ENCODE results near the gene PRIMA1. TPM values are rescaled to one million over a fixed set of nuclear protein-coding genes. Genes with fewer than 3 reads are reported as not detected.
"Not testable (repeated sequence)": the region's sequence is repeated elsewhere in the genome, so short reads cannot be mapped to it uniquely, and the experiment has no call there.

Gene PRIMA1, protein sequence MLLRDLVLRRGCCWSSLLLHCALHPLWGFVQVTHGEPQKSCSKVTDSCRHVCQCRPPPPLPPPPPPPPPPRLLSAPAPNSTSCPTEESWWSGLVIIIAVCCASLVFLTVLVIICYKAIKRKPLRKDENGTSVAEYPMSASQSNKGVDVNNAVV
- not detected in 2 replicates for total RNA-seq

DNA sequence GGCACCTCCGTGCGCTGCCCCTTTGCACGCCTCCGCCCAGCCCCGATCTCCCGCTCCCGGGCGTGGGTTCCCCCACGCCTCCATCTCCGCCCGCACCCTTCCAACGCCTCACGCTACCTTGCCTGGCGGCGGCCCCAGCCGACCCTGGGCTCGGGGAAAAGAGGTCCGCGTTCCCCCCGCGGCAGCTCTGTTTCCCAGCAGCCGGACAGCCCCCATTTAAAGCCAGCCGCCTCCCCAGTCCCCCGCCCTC lies at the start of gene PRIMA1:
TSS of gene PRIMA1 (minus strand) at position 193 of the 250 bp plus-strand sequence. CDS start 767 bp downstream, outside the sequence.
- no peak for DNase-seq (ENCODE audit: low read depth, low spot score)

DNA sequence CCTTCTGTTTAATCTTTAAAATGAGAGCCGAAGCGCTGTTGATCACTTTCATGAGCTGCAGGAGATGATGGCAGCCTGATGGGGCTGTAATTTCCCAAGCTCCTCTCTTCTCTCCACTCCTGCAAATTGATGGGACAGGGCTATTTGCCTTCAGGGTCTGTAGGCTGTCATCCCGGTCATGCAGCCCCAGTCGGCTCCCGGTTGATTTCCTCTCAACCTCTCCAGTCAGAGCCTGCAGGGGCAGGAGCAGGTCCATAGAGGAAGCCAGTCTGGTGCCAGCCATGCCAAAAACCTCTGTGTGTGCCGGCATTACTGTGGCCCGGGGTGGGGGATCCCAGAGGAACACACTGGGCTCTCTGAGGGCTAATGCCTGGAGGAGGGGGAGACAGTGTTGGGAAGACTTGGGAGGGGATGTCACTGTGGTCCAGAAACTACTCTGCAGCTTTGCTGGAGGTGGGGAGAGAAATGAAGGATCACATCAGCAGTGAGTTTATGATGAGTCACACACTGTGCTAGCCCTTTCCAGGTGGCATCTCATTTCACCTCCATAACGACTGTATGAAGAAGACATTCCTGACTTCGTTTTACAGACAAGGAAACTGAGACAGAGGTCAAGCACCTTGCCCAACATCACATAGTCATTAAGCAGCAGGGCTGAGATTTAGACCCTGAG lies 46.5 kb upstream of the PRIMA1 start:
- DNase-seq (ENCODE audit: low read depth, low spot score), result no peak

DNA sequence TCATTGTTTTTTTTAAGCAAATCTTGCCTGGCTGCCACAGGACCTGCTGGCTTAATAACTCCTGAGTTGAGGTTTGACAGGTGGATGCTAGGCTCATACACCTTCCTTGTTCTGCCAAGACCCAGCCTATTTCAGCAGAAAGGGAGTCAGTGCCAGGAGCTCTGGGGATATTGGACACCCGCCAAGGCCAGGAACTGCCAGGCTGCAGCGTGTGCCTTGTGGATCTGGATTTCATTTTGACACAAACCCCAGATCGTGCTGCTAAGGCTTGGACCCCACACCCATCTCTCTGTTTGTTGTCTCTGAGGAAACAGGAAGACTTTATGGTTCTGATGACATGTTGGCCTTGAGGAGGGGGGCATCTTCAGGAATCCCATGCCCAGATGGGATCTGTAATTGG lies 44.4 kb upstream of the PRIMA1 start:
- DNase-seq (ENCODE audit: low read depth, low spot score), result no peak

DNA sequence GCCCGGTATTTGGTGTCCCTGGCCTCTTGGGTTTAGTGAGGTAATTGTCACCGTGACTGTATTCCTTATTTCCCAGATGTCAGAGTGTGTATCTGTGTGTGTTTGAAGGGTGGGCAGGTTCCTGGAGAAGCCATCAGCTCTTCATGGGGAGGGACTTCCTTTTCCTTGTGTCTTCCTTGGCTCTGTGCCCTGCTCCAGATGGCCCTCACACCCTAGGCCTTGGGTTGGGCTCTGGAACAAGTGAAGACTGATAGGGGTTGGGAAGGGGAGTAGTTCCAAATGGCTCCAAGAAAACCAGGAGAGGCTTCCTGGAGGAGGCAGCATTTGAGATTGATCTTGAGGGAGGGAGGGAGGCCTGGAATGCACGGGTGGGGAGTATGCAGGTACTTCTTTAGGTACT lies 43.8 kb upstream of the PRIMA1 start:
- no peak for DNase-seq (ENCODE audit: low read depth, low spot score)

DNA sequence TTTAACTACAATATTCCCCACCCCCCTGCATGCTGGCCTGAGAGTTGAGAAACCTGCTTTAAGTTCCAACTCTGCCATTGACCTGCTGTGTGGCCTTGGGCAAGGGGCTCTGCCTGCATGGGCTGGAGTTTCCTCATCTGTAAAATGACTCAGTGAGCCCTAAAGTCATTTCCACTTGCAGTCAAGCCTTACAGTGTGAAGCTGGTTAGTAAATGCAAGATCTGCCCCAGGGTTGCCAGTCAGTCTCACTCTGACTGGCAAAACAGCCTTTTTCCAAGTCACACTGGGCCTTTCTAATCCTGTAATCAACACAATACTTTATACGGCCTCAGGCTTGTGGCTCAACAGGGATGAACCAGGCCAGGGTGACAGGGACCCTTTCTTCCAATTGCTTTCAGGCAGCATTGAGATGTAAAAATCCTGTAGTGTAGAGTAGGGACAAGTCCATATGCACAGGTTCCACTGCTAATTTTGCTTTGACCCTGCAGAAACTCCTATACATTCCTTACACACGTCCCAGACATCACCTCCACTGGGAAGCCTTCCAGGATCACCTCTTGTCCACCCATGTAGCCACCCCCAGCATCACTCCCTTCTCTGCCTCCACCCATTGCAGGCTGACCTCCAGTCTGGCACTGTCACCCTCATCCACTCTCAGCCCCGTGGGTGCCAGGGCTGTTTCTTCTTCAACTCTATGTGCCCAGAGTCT lies 42.6 kb upstream of the PRIMA1 start:
- no peak for DNase-seq (ENCODE audit: low read depth, low spot score)

DNA sequence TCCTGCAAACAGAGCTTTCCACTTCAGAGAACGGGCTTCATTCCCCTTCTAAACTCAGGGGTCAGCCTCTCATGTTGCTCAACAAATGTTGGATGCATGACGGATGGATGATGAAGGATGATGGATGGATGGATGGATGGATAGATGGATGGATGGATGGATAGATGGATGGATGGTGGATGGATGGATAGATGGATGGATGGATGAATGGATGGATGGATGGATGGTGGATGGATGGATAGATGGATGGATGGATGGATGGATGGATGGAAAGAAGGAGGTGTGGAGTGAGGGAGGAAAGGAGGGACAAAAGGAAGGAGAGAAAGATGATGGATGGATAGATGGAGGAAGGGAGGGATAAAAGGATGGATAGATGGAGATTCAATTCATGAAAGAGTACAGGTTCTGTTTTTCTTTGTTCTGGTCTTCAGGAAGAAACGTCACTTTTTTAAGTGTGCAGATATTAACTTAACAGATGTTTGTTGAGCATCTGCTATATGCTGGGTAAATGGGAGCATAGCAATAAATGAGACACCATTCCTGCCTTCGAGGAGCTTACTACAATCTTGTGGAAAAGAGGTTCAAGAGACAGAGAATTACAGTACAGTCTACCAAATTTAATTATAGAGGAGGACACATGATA lies 41.7 kb upstream of the PRIMA1 start:
- DNase-seq (ENCODE audit: low read depth, low spot score), result no peak

DNA sequence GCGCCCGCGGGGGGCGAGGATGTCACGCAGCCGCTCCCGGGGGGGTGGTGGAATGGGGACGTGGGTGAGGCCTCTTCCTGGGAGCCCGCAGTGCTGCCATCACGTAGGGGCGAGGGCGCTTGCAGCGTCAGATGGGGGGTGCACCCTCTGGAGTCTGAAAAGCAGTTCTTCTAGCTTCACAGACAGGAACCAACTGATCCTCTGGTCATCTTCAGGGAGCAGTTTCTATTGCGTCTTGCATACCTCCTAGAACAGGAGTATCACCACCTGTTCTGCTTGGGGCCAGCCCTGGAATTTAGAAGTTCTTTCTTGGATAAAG lies 36.9 kb upstream of the PRIMA1 start:
- DNase-seq (ENCODE audit: low read depth, low spot score), result no peak

DNA sequence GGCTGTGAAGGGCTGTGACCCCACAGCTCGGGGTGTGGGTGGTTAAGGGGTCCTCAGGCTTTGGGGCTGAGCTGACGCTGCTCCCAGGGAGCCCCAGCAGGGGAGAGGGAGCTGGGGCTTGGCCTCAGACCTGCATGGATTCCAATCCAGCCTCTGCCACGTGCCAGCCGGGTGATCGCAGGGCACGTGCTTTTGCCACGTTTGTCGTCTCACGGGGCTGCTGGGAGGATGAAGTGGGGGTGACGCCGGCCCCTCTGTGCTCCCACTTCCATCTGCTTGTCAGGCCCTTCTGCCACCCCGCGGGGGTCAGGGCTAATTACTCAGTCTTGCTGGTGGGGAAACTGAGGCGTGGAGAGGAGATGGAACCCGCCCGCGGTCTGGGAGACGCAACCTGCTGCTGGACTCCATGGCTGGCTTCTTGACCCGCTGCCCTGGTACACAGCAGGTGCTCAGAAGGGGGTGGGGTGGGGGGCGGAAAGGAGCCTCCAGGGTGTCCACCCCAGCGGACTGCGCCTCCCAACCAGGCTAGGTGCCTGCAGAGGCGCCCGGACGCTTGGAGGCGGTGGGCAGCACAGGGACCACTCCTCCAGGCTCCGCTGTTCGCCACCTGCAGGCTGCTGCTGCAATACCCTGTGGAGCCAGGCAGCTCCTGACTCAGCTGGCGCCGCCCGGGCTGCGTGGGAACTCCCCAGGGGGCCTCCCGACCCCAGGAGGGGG lies 36.4 kb upstream of the PRIMA1 start:
- DNase-seq (ENCODE audit: low read depth, low spot score), result no peak

DNA sequence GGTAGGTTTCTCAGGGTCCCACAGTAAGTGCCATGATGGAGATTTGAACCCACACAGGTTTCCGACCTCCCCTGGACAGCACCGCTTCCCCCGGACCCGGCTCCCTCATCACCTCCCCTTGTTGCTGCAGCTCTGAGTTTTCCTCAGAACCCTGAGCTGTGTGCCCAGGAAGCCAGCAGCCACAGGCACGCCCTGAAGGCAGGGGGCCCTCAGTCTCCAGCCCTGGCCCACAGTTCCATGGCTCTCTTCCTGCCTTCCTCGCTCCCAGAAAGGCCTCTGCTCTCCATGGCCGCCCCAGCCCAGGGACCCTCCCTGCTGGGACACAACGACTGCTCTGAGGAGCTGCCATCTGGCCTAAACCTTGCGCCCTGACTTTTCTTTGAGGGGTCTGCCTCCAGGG lies 35.8 kb upstream of the PRIMA1 start:
- DNase-seq (ENCODE audit: low read depth, low spot score), result no peak

DNA sequence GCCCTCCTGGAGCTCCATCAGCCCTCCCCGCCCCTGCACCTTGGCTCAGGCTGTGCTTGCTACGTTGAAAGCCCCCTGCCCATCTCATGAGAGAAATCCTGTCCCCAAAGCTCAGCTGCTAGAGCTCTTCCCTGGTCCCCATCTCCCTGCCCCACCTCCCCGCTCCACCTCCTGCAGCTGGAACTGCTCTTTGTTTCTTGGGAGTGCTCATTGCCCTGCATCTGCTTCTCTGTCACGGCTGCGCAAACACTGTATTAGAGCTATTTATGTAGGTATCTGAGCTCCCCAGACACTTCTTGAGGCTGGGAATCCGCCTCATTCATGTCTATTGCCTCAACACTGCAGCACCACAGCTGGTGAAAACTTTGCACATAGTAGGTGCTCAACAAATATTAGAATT lies 32.8 kb upstream of the PRIMA1 start:
- DNase-seq (ENCODE audit: low read depth, low spot score), result no peak

DNA sequence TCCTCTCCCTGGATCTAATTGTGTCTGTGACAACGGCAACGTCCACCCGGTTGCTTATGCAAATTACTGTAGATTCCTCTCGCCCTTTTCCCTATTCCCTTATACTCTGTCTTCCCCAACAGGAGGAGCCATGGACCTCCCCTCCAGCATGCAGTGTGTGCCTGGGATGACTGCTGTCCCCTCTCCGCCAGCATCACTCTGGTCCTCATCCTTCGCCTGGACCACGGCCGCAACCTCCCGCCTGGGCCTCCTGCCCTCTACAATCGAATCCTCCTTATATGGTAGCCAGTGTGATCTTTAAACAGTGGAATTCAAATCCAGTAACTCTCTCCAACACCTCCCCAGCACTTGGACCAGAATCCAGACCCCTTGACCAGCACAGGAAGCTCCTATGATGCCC lies 30.6 kb upstream of the PRIMA1 start:
- DNase-seq (ENCODE audit: low read depth, low spot score), result no peak

DNA sequence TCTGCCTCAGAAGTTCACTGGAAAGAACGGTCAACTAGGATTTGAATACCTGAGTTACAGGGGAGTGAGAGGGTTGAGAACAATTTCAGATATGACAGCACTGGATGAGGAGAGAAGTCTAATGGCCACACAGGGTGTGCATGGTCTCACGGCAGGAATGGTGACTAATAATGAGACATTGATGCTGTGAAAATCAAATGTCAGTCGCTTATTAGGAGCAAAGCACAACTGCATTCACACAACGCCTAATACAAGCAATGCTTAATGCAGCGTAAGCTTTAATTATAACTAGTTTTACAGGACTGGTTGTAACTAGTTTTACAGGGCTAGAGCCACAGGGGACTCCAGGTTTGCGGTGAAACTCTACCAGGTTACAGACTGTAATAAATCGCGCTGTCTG lies 23.4 kb upstream of the PRIMA1 start:
- no peak for DNase-seq (ENCODE audit: low read depth, low spot score)

DNA sequence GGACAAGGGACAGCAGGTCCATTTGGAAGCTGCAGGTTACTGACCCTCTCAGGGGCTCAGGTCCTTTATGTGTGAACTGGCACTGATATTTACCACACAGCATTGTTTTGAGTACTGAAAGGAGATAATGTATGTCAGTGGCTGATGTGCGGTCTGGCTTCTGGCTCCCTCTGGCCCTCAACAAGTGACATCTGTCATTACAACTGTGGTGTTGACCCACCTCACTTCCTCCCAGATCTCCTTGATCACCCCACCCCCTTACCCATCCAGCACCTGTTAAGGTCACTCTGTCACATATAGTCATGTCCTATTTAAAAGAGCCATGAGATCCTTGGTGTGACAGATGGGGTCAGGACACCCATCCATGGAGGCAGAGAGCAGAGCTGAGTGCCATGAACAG lies 22.7 kb upstream of the PRIMA1 start:
- DNase-seq (ENCODE audit: low read depth, low spot score), result no peak

DNA sequence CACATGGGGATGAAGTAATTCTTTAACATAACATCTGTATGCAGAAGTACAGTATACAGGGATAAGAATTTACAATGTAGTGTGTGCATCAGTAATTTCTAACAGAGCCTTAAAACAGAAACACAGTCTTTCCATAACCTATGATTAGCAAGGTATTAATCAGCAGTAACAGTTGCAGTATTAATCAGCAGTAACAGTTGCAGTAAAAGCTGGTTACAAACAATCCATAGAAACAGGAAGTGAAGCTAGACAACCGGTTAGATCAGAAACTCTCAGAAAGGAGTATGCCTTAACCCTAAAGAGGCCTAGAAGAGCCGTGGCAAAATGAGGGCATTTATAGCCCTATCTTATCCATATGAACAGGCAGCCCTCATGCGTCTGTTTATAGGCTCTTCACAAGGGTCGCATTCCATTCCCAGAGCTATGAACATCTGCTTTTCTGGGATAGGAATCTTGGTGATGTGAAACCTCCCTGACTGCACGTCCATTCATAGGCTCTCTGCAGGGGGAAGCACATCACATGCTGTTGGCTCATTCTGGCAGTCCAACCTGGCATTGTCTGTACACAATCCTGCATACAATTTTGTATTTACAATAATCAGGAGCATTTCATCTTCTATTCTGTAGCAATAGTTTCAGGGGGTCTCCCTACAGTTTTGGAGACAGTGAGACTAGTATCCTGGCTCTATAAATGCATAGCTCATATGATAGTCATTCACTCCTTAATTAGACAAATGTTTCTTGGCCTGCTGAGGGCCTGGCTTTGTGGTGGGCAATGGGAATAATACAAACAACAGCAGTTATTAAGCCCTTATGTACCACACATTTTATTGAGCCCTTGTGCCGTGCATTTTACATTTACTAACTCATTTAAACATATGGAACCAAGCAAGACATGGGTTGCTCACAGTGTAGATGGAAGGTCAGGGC lies 21.5 kb upstream of the PRIMA1 start:
- DNase-seq (ENCODE audit: low read depth, low spot score), result not testable (repeated sequence)

DNA sequence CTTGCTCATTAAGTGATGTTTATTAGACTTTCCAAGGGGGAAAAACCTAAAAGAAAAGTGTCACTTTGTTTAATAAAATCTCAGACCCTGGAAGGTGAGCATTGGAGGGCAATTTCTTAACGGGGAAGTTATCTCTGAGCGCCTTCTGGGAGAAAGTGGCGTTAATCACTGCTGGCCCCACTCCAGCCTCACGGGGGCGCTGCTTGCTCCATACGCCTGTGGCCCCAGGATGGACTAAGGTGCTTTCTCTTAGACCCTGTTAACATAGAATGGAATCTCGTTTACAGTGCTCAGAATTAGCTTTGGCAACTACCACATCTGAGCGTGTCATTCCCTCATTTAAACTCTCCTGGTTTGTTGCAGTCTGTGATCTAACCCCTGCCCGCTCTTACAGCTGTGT lies 16.4 kb upstream of the PRIMA1 start:
- no peak for DNase-seq (ENCODE audit: low read depth, low spot score)

DNA sequence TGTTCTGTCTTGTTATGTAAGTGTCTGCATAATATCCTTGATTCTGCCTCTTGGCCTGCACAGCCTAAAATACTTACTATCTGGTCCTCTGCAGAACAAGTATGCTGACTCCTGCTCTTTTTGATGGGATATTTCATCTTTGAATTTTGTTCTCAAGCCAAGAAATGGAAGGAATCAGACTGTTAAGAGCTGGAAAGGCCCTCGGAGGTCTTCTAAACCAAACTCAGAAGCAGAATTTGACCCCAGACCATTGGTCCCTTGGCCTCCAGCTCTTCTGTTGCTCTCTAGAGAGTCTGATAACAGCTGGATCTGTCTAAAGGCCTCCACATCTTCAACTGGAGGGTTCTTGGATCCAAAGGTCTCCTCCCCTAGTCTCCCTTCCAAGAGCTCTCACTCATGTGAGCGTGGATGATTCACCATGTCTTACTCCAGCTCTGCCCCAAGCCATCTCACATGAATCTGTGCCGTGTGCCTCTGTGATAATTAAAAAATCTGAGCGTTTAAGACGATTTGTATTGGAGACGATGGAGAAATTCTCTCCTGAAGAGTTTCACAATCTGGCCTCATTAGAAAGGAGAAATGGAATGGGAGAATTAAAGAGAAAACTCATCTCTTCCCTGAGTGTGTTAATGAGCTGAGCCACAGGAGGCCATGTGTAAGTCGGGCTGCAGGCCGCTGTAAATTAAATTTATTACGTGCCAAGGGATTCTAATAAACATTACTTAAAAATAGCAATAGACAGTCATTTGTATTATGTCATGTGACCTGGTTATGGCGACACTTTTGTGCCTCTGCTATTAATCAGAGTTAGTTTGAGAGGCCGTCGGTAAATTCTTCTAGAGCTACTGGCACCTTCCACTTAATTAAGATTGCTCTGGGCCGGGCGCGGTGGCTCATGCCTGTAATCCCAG lies 15.4 kb upstream of the PRIMA1 start:
- no peak for DNase-seq (ENCODE audit: low read depth, low spot score)

DNA sequence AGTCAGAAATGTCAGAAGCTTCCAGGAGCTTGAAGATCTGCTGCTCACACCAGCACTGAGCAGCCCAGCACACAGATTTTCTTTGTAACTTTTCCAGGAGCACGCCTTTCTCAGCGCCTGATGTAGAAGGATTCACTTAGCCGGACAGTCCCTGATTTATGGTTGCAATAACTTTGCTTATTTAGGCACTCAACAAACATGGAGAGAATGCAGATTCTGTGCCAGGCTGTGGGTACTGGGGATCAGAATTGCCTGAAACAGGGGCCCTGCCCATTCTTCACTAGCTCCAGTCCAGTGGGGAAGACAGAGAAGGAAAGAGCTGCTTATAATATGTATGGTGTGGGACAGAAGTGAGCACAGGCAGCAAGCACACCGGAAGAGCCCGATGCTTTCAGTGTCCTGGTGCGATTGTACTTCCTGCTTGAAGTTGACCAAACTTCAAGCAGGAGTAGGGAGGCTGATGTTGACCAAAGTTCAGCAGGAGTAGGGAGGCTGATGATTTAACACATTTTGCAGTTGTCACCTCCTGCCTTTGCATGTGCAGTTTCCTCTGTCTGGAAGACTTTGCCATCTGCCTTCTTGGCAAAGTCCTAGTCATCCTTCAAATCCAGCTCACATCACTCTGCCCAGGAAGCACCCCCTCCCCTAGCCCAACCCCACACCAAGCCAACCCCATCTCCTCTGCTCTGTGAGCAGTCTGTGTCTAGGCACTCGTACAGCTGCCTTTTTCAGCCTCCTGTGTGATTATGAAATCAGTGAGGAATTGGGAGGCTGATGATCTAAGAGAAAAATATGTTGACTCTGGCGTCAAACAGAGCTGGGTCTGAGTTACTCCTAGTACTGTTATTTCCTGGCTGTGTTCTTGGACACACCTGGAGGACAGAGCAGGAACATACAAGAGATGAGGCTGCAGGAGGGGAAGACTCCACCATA lies 12.0 kb upstream of the PRIMA1 start:
- no peak for DNase-seq (ENCODE audit: low read depth, low spot score)

DNA sequence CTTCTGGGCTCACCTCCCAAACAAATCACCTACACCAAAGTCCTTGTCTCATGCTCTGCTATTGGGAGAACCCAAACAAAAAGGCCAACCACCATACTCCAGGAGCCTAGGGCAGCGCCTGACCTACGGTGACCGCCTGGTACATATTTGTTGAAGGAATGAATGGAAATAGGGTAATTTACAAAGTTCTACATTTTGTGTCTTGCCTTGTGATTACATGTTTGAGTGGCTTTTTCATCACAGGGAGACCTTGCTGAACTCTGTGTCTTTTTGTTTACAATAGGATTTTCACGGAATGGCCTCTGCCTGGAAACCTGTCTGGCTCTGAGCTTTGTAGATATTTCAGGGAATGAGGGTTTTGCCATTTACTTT lies 11.3 kb upstream of the PRIMA1 start:
- DNase-seq (ENCODE audit: low read depth, low spot score), result no peak

DNA sequence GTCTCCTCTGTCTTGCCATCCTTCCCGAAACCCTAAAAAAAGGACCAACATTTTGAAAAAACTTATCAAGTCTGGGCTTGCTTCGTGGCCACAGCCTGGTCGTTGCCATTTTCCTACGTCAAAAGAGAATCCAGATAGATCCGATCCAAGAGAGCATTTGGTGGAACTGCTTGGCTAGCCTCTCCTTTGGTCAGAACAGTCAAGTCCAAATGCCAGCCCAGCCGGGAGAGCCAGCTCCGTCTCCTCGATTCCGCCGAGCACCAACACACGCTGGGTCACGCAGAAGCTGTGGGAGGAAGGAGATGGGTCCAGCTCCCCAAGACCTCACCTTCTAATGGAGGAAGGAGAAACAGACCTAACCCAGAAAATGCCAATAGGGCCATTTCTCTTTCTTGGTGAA lies 9.3 kb upstream of the PRIMA1 start:
- no peak for DNase-seq (ENCODE audit: low read depth, low spot score)
